Activated CD4-positive, alpha-beta T cell treated with anti-CD3 and anti-CD28 coated beads, Interleukin-2, amount 50 U/mL, for 4 hours (primary cell): ENCODE results near the gene EXOC2.

Experiments
- DNase-seq, 2 experiments: peaks; one replicate each; pipeline ENCODE4 v3.0.0-alpha.2; 2020

The EXOC2 gene

GRCh38 chr6:456358-456867, 236.5 kb downstream of the EXOC2 start:
- DNase-seq = no peak

GRCh38 chr6:455835-456234, 237.1 kb downstream of the EXOC2 start:
- DNase-seq = no peak

- peak; percentile 38 to 57 for DNase-seq
These were observed 237.8 kb downstream of the EXOC2 start for GRCh38 chr6:455006-455585.

GRCh38 chr6:454148-454991, 238.6 kb downstream of the EXOC2 start:
- DNase-seq = no peak

GRCh38 chr6:453152-453551, 239.8 kb downstream of the EXOC2 start:
- no peak for DNase-seq

- DNase-seq = no peak
These were observed 240.5 kb downstream of the EXOC2 start for GRCh38 chr6:452301-453067.

- no peak for DNase-seq
These were observed 241.1 kb downstream of the EXOC2 start for GRCh38 chr6:451847-452246.

- no peak for DNase-seq
These were observed 241.6 kb downstream of the EXOC2 start for GRCh38 chr6:451336-451735.

- DNase-seq = no peak
These were observed 243.2 kb downstream of the EXOC2 start for GRCh38 chr6:449486-450419.

GRCh38 chr6:449057-449430, 243.9 kb downstream of the EXOC2 start:
- DNase-seq = no peak

GRCh38 chr6:448296-449056, 244.5 kb downstream of the EXOC2 start:
- DNase-seq = no peak

GRCh38 chr6:447381-448165, 245.4 kb downstream of the EXOC2 start:
- DNase-seq = peak; percentile 37 to 39

- DNase-seq = peak; percentile 94 to 96
These were observed 246.2 kb downstream of the EXOC2 start for GRCh38 chr6:446418-447366.

GRCh38 chr6:445571-446417, 247.1 kb downstream of the EXOC2 start:
- no peak for DNase-seq

- peak; percentile 56 to 61 for DNase-seq
These were observed 248.2 kb downstream of the EXOC2 start for GRCh38 chr6:444653-445275.

- DNase-seq = no peak
These were observed 249.2 kb downstream of the EXOC2 start for GRCh38 chr6:443621-444159.

GRCh38 chr6:441126-441920, 251.6 kb downstream of the EXOC2 start:
- DNase-seq = no peak
